ENCODE results near the gene SRRM1.
A peak's percentile ranks its signal among the peaks of the same experiment; 100 is the strongest.

DNA sequence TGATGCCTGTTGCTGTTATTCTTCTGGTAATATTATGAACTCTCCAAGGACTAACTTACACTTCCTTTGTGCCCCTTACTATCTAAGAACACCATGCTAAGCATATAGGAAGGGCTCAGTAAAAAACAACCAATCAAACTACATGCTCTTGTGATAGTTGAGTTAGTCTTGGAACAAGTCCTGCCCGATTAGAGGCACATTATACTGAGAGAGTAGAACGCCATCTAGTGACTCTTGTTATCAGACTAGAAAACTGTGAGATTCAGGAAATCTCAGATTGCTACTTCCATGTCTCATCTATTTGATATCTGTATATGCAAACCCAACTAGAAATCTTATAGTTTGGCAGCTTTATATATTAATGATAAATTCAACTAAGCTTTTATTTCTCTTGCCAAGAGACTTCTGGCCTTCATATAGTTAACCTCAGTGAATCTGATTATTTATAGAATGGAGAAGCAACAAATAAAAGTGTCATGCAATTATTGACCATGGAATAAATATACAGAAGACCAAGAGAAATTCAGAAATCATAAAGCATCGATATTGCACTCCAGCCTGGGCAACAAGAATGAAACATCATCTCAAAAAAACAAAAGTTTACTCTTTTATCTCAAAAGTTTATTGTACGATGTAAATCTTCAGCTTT is 7.8 kb upstream of the SRRM1 start:
- TF ChIP-seq CTCF (IDR thresholded peaks at IDR 0.05; ENCODE audit: low read length) (peak; percentile 78), EZH2 (IDR thresholded peaks at IDR 0.05; ENCODE audit: borderline replicate concordance, low read length) (no peak)
